DMS114 treated with DMSO at 0.1 percent for 48 hours (cell line): ENCODE data around the gene AMT.
"Not testable (repeated sequence)": the region's sequence is repeated elsewhere in the genome, so short reads cannot be mapped to it uniquely, and the experiment has no call there.

Source experiments
- DNase-seq: peaks from one replicate; lab custom pipeline; 2025; ENCODE audit not compliant: unreplicated experiment; lab: John Stamatoyannopoulos, UW

The AMT gene

DNA sequence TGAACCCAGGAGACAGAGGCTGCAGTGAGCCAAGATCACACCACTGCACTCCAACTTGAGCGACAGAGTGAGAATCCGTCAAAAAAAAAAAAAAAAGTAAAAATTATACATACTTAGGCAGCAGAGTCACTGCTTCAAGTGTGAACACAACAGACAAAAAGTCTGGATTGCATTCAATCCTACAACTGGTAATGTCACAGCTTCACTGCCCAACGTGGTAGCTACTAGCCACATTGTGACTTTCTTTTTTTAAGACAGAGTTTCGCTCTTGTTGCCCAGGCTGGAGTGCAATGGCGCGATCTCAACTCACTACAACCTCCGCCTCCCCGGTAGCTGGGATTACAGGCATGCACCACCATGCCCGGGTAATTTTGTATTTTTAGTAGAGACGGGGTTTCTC lies 31.0 kb downstream of the AMT start:
- not testable (repeated sequence) for DNase-seq

DNA sequence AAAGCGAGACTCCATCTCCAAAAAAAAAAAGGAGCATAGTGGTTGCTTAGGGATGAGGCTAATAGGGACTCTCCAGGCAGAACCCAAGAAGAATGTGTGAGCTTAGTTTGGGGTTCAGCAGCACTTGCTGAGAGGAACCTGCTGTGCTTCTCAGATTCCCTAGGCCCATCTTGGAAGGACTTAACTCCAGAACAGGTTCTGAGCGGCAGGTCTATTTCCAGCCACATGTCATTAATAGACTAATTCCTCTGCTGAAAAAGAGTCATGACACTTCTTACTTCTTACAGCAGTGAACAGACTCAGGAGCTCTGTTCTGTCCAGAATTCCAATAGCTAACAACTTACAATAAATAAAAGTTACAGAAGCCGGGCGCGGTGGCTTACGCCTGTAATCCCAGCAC lies 33.0 kb downstream of the AMT start:
- no peak for DNase-seq

DNA sequence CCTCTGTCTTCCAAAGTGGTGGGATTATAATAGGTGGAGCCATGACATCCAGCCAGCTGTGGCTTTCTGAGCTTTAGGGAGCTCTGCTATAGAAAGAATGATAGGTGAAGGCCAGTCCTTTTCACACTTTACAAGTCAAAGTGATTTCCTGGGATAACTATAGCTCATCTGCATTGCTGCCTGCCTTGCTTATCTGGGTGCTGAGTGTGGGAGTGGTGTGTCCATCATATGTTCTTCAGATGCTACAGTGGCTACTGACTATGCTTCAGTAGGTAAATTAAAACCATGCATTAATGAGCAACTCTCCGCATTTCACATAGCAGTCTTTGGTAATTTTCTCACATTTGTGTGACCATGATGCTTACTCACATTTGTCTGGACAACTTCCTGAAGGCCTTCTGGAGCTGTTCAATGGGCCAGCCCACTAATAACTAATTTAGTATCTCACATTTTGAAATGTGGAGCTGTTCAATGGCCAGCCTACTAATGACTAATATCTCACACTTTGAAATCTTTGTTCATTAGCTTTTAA lies 33.9 kb downstream of the AMT start:
- DNase-seq, result no peak

DNA sequence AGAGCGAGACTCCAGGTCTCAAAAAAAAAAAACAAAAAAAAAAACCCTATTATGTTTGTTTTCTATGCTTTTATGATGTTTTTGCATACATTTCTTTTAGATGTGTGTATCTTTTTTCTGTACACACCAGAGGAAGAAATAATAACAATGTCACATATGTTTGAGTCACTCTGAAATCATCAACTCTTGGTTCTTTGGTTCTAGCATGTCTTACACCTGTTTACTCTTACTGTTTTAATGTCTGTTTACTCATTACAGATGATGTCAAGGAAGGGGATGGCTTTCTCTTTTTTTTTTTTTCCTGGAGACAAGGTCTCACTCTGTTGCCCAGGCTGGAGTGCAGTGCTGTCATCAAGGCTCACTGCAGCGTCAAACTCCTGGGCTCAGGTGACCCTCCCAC lies 34.6 kb downstream of the AMT start:
- no peak for DNase-seq

DNA sequence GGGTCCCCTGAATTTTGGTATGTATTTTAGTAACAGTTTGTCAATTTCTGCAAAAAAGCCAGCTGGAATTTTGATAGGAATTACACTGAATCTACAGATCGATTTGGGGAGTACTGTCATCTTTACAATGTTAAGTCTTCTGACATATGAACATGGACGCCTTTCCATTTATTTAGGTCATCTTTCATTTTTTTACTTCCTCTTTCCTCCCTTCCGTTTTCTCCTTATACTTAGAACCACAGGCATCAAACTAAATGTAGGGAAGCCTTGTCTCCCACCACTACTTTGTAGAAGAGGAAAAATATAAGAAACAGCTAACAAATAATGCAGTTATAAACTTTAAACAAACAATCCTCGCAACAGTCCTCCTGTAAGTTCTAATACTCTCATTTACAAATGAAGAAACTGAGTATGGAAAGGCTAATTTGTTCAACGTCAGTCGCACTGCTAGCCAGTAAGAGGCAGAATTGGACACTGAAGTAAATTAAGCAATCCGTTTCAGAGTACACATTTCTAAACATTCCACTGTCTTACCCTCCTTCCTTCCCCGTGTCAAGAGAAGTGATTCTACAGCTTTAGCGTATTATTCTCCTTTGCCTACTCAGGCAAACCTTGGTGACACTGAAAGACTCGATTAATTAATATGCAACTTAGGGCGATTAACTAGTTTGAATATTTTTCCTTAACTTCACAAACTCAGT lies 36.1 kb downstream of the AMT start:
- DNase-seq, result no peak

DNA sequence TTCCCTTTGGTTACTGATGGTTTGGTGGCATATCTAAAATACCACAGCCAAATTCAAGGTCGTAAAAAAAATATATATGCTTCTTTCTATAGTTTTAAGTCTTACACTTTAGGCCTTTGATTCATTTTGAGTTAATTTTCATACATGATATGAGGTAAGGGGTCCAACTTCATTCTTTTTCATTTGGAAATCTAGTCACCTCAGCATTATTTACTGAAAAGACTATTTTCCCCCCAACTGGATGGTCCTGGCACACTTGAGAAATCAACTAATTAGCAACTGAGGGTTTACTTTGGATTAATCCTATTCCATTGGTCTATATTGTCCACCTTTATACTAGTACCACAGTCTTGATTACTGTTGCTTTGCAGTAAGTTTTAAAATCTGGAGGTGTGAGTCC lies 36.7 kb downstream of the AMT start:
- DNase-seq, result no peak

DNA sequence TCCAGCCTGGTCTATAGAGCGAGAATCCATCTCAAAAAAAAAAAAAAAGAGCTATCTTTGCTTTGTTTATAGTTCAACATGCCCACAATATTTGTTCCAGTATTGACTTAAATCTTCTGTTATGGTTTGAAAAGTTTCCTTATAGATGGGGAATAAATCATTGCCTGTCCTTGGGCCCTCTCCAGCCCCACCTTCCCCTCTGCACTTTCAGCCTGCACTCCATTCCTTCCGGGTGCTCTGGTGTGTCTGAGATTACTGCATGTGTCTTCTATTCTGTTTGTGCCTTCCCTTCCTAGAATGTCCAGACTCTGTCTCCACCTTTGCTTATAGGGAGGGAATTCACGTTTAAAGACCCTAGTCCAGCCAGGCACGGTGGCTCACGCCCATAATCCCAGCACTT lies 38.9 kb downstream of the AMT start:
- no peak for DNase-seq

DNA sequence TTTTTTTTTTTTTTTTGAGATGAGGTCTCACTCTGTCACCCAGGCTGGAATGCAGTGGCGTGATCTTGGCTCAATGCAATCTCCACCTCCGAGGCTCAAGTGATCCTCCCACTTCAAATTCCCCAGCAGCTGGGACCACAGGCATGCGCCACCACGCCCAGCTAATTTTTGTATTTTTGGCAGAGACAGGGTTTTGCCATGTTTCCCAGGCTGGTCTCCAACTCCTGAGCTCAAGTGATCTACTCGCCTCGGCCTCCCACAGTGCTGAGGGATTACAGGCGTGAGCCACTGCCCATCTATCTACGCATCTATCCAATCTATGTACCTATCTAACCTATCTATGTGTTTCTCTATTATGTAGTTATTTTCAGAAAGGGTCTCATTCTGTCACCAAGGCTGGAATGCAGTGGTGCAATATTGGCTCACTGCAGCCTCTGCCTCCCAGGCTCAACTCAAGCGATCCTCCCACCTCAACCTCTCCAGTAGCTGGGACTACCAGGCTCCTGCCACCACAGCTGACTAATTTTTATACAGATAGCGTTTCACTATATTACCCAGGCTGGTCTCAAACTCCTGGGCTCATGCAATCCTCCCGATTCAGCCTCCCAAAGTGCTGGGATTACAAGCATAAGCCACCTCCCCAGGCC lies 43.9 kb downstream of the AMT start:
- no peak for DNase-seq

DNA sequence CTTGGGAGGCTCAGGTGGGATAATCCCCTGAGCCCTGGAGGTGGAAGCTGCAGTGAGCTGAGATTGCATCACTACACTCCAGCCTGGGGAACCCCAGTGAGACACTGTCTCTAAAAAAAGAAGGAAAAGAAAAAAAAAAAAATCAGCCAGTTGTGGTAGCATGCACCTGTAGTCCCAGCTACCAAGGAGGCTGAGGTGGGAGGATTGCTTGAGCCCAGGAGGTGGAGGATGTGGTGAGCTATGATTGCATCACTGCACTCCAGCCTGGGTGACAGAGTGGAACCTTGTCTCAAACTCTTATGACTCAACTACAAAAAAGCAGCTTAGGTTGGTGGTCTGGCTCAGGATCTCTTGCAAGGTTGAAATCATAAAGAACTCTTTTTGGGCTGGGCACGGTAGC lies 44.8 kb downstream of the AMT start:
- DNase-seq, result no peak

DNA sequence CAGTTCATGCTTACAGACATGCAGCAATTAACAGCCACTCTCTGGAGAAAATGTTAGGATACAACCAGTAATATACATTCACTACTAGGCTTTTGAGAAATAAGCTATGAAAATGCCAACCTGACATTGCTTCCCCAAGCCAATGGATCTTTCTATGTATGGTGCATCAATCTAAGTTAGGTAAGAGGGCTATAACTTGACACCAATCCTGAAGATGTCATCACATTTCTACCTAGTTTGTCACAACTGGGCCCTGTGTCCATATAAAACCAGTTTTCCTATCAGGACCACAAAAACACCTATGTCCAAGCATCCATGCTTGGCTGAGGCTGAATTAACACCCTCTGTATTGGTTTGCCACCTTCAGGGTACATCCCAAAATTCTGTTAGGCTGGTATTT lies 50.3 kb downstream of the AMT start:
- no peak for DNase-seq

DNA sequence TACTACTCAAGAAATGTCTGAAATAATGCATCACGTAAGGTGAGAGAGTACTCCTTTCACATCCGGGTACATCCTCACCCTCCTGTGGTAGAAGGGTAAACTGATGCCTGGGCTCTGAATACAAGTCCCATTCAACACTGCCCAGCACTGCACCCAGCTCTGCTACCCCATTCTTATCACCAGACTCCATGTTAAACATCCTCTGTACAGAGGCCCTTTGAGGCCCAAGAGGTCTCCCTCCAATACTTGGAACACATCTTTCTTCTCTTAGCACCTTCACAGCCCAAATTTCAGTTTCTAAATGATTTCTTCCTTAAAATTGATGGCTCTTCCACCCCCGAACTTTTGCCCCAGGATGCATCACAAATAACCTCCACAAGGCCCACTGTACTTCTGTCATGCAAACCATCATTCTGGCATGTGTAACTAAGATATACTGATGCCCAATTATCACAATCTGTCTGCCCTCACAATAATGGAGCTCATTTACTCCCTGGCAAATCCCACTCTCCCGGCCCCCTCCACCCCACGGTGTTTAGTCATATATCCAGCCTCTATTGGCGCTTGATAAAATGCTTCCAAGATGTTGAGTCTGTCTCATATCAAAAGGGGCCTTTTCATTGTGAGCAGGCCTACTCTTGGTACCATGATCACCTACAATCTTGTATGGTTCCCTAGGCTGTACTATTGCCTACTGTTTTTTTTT lies 51.5 kb downstream of the AMT start:
- no peak for DNase-seq
